D721Med (cell line): Measurements from ENCODE around the gene QSOX2.

Experiments used
- DNase-seq: peaks from one replicate; pipeline ENCODE4 v3.0.0; 2011; ENCODE audit warnings: low spot score; ENCODE audit not compliant: insufficient read length
- FAIRE-seq: peaks from 2 replicates; lab custom pipeline; 2011; peaks lifted over from hg19 to GRCh38; lab: Jason Lieb, UNC
- TF ChIP-seq, protein P1 (sequence below): IDR thresholded peaks from 2 replicates; pipeline ENCODE4 v1.5.1; 2012; ENCODE audit warnings: mild to moderate bottlenecking, control low read depth; ENCODE audit not compliant: insufficient read depth; ENCODE audit errors: missing control alignments

The QSOX2 gene

DNA sequence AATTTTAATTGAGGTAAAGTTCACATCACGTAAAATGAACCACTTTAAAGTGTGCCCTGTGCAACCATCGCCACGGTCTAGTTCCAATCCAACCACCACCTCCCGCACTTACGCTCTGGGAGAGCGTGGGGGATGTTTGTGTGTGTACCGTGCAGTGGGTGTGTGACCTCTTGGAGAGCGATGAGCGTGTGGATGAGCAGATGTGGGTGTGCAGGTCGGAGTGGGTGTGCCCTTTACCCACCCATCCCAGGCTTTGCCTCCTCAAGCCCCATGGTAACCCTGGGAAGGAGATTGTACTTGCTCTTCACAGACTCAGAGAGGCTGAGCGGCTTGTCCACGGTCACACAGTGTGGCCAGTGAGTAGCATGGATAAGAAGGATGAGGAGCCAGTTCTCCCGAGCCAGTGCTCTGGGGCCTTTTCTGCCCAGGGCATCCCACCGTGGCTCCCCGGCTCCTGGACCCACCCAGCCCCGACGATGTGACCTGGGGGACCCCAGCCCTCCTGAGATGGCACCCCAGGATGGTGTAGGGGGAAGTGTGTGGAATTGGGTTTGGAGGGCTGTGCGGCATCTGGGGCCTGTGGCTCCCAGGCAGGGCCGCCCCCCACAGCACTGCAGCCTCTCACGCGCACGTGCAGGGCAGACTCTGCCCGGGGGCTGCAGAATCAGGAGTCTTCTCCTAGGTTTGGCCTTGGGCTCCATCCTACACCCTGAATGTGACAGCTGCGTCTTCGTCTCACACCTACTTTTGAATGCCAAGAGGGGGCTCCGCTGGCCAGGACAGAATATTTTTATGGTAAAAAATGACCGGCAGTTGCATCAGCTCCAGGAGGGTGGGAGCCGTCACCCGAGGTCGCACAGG lies 54.3 kb downstream of the QSOX2 start:
- no peak for FAIRE-seq
- TF ChIP-seq, protein P1, sequence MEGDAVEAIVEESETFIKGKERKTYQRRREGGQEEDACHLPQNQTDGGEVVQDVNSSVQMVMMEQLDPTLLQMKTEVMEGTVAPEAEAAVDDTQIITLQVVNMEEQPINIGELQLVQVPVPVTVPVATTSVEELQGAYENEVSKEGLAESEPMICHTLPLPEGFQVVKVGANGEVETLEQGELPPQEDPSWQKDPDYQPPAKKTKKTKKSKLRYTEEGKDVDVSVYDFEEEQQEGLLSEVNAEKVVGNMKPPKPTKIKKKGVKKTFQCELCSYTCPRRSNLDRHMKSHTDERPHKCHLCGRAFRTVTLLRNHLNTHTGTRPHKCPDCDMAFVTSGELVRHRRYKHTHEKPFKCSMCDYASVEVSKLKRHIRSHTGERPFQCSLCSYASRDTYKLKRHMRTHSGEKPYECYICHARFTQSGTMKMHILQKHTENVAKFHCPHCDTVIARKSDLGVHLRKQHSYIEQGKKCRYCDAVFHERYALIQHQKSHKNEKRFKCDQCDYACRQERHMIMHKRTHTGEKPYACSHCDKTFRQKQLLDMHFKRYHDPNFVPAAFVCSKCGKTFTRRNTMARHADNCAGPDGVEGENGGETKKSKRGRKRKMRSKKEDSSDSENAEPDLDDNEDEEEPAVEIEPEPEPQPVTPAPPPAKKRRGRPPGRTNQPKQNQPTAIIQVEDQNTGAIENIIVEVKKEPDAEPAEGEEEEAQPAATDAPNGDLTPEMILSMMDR, result no peak
- DNase-seq, result no peak

DNA sequence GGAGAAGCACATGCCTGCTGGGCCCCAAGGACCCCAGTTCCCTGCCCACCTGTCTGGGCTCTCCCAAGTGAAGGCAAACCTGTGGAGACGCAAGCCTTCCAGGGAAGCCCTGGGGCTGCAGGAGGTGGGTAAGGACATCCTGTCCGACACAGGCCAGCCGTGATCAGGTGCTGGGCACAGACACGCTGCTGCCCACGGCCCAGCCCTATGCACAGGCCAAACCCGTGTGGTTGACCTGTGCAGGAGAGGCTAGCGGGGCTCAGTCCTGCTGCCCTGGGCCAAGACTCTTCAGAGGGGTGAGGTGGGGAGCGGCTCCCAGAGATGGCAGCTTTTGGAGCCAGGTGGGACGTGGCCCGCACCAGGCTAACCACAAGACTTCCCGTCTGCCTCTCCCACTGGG lies 55.0 kb downstream of the QSOX2 start:
- TF ChIP-seq, protein P1, result no peak
- DNase-seq (no peak), FAIRE-seq (no peak)

DNA sequence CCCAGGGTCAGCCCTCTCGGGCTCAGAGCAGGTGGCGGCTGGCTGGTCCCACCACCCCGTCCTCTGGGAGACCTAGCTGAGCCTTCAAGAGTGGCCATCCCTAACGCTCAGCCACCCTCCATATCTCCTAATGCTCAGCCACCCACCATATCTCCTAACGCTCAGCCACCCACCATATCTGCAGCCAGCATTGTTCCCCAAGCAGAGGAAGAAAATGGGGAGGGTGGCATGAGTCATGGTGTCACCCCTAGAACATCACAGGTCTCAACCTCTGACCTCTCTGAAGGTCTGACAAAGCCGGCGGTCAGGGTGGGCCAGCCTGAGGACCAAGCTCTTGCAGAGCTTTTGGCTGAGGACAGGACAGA lies 55.4 kb downstream of the QSOX2 start:
- FAIRE-seq (no peak), DNase-seq (no peak)
- TF ChIP-seq, protein P1, result no peak

DNA sequence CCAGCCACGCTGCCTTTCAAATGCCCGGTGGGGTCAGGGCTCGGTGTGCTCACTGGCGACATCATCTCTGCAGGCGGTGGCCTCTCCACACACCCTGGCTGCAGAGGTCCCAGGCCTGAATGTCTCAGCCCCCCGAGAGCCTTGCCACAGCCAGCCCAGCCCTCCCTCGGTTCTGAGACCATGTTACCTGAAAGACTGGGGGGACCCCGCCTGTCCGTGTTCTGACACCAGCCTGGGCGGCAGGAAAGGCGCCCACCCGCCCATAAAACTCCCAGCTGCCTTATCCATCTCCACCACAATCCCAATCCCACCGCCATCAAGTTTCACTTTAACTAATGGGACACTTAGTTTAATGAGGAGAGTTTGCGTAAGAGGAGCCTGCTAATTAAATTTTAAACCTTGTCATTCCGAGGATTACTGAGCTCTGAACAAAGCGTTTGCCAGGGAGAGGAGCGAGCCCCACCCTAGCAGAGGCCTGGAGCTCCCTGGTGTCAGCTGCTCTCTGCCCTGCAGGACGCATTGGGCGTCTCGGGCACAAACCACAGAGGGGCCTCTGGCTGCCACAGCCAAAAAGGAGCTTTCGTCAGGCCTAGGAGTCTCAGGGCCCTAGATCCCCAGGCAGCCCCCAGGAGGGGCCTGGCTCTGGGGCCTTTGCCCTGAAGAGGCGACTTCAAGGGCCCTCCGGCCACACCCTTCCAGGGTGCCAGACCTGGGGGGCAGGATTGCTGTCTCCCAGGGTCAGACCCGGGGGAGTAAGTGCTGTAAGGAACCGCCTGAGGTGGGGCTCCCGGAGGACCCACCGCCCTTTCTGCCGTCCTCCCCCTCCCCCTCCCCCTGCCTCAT lies 56.0 kb downstream of the QSOX2 start:
- peak; percentile 90 for DNase-seq
- TF ChIP-seq, protein P1, result no peak
- FAIRE-seq, result peak; percentile 77

DNA sequence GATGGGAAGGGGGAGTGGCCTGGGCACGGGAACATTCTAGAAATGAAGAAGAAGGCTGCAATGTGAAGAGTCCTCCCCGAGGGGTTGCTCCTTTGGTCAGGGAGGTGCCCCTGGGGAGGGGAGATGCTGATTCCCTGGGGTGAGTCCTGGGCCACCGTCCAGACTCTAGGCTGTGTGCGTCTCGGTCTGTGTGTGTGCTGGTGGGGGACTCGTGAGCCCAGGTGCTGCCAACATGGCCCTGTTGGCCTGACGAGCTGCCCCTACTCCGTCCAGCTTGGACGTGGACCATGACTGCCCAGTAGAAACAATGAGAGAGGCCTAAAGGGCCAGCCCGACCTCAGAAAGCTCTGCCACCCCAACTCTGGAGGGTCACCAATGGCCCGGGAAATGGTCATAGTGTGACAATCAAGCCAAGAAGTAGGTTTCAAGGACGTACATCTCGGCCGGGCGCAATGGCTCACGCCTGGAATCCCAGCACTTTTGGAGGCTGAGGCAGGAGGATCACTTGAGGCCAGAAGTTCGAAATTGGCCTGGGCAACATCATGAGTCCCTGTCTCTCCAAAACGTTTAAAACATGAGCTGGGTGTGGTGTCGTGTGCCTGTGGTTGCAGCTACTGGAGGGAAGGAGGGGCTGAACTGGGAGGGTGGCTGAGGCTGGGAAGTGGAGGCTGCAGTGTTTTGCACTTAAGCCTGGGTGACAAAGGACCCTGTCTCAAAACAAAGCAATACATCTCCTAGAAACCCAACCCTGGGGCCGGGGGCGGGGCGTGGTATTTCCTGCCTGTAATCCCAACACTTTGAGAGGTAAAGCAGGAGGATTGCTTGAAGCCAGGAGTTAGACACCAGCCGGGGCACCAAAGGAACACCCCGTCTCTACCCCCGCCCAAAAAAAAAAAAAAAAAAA lies 57.7 kb downstream of the QSOX2 start:
- FAIRE-seq, result no peak
- no peak for DNase-seq

DNA sequence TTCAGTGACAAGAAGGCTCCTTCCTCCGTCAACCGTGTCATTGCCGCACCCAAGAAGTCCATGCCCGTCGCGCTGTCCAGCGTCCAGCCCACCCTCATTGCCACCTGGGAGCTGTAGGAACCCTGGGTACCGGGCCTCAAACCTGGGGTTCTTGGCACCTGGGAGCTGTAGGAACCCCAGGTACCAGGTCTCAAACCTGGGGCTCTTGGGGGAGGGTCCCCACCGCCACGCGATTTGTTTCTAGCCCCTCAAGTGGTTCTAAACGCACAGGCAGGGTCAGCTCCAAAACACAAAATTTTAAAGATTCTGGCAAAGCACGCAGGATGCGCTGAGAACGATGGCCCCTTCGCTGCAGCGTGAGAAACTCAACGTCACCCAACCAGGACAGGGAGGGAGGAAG lies 58.4 kb downstream of the QSOX2 start:
- no peak for FAIRE-seq
- TF ChIP-seq, protein P1, result no peak
- DNase-seq, result no peak

More for the DNA sequence above, 57.7 kb downstream of the QSOX2 start:
- TF ChIP-seq, protein P1, result no peak
